Kidney (tissue), 14 donors: Measurements from ENCODE around the gene GZMM. TPM values are rescaled to one million over a fixed set of nuclear protein-coding genes. Genes with fewer than 3 reads are reported as not detected.

Source experiments
- DNase-seq, 5 donors: peaks; one replicate each; pipeline ENCODE4 v3.0.0-alpha.2; 2013 to 2020
- FAIRE-seq: peaks from 2 replicates; lab custom pipeline; 2012; peaks lifted over from hg19 to GRCh38; lab: Jason Lieb, UNC
- H3K27ac ChIP-seq, 2 donors: one replicate each; pipeline ENCODE4 v1.7.0; 2013; ENCODE audit warnings: low read depth in 2 of 2, low read length in 2 of 2, inconsistent platforms in 1 of 2
- H3K27me3 ChIP-seq: one replicate; pipeline ENCODE4 v1.7.1; 2013; ENCODE audit warnings: low read length, inconsistent platforms; ENCODE audit not compliant: control insufficient read depth, insufficient read depth
- H3K36me3 ChIP-seq, 3 donors: one replicate each; pipeline versions ENCODE4 v1.7.0 to v1.7.1; 2013; ENCODE audit warnings: low read length in 3 of 3, control low read depth in 1 of 3, inconsistent platforms in 1 of 3; ENCODE audit not compliant: insufficient read depth in 3 of 3, control insufficient read depth in 2 of 3
- H3K4me1 ChIP-seq, 3 donors: one replicate each; pipeline versions ENCODE4 v1.7.0 to v1.7.1; 2013; ENCODE audit warnings: low read length in 3 of 3, inconsistent platforms in 1 of 3, low read depth in 1 of 3; ENCODE audit not compliant: control insufficient read depth in 2 of 3, insufficient read depth in 2 of 3
- H3K4me3 ChIP-seq, 3 donors: one replicate each; pipeline versions ENCODE4 v1.7.0 to v1.8.1; 2013; ENCODE audit warnings: low read length in 3 of 3, control low read depth in 1 of 3, inconsistent platforms in 1 of 3
- H3K9ac ChIP-seq, 3 donors: one replicate each; pipeline versions ENCODE4 v1.7.0 to v1.7.1; 2013; ENCODE audit warnings: low read length in 3 of 3, control low read depth in 1 of 3, inconsistent platforms in 1 of 3
- H3K9me3 ChIP-seq, 3 donors: one replicate each; pipeline versions ENCODE4 v1.7.0 to v1.7.1; 2013; ENCODE audit warnings: low read length in 3 of 3, control low read depth in 1 of 3, inconsistent platforms in 1 of 3; ENCODE audit not compliant: control insufficient read depth in 2 of 3, insufficient read depth in 1 of 3
- CTCF ChIP-seq: IDR thresholded peaks from 3 replicates; pipeline ENCODE4 v1.5.1; 2012; ENCODE audit warnings: mild to moderate bottlenecking, moderate library complexity, borderline replicate concordance; ENCODE audit not compliant: insufficient read depth; ENCODE audit errors: extremely low read depth
- intact Hi-C: fragments of 100-400 bp; cut with DNase I; formaldehyde crosslinking; loops from one replicate; pipeline ENCODE4 v1.11.1; 2022
- polyA plus RNA-seq: library from polyadenylated mRNA; stranded (reverse); fragments of 350-450 nt; fragmentation: Illumina TruSeq; extraction: RNeasy Lipid Tissue Mini Kit (QIAGEN cat#74804); gene quantifications from one replicate; pipeline ENCODE4 v1.2.3, GENCODE V29; 2014; ENCODE audit warnings: low read depth, low replicate concordance; ENCODE audit not compliant: insufficient read depth
- total RNA-seq: library from RNA; stranded (reverse); fragmentation: NEBNext Ultra II Directional; extraction: Animal tissue kit (Norgen Biotek cat#: 25700); gene quantifications from one replicate; pipeline ENCODE4 v1.2.1, GENCODE V29; 2021
- donor health status: control.
- donor health status: control.
- donor health status: control.
- donor health status: control.
- donor health status: control.
- donor health status: DM: yes; HTN: yes; CAD: no.
- donor health status: Normal renal cell carcinoma (clear cell type).

GZMM gene
- total and polyA plus RNA-seq, 2 donors from 2014 or later = 2.8 TPM; not detected in 1

GRCh38 chr19:518598-519231 is 25.1 kb upstream of the GZMM start:
- H3K36me3 ChIP-seq = peaks cover 0 to 4% (median 0%) of the 10 kb centered on the region in 3 donors
- H3K27me3 ChIP-seq = no peaks in the 10 kb centered on the region
- no peak overlapping the region for H3K4me3 ChIP-seq
- peaks cover 0 to 7% (median 3%) of the 10 kb centered on the region in 3 donors for H3K4me1 ChIP-seq
- intact Hi-C loops = no loop called here
- no peak for TF ChIP-seq CTCF
- H3K9ac ChIP-seq = no peak overlapping the region
- DNase-seq (peak in 4 of 5 donors; percentile 87 to 92 (median 88)), FAIRE-seq (no peak)
- H3K27ac ChIP-seq = no peak overlapping the region
- H3K9me3 ChIP-seq = no peaks in the 10 kb centered on the region

GRCh38 chr19:519449-519865 is 24.4 kb upstream of the GZMM start:
- H3K4me3 ChIP-seq = no peak overlapping the region
- DNase-seq (peak in 1 of 5 donors; percentile 72), FAIRE-seq (no peak)
- H3K9me3 ChIP-seq = no peaks in the 10 kb centered on the region
- peaks cover 0 to 7% (median 3%) of the 10 kb centered on the region in 3 donors for H3K4me1 ChIP-seq
- no peak overlapping the region for H3K9ac ChIP-seq
- intact Hi-C loops = no loop called here
- H3K27me3 ChIP-seq = no peaks in the 10 kb centered on the region
- no peak for TF ChIP-seq CTCF
- H3K27ac ChIP-seq = no peak overlapping the region
- H3K36me3 ChIP-seq = no peaks in the 10 kb centered on the region

GRCh38 chr19:522726-523125 is 21.1 kb upstream of the GZMM start:
- Histone ChIP-seq H3K9ac (no peak overlapping the region), H3K4me1 (no peaks in the 10 kb centered on the region), H3K36me3 (no peaks in the 10 kb centered on the region), H3K27ac (no peak overlapping the region), H3K27me3 (no peaks in the 10 kb centered on the region), H3K4me3 (no peak overlapping the region), H3K9me3 (no peaks in the 10 kb centered on the region)
- no peak for TF ChIP-seq CTCF
- intact Hi-C loops = no loop called here
- FAIRE-seq = no peak
- DNase-seq = no peak
